SIG-M5 treated with dmso at 0.1 percent for 504 hours (cell line): Measurements from ENCODE around the gene PTPRH.
A peak's percentile ranks its signal among the peaks of the same experiment; 100 is the strongest.
"Not testable (repeated sequence)": the region's sequence is repeated elsewhere in the genome, so short reads cannot be mapped to it uniquely, and the experiment has no call there.

ENCODE experiments used
- DNase-seq: peaks from one replicate; lab custom pipeline; 2025; ENCODE audit not compliant: unreplicated experiment; lab: John Stamatoyannopoulos, UW

PTPRH gene

DNA sequence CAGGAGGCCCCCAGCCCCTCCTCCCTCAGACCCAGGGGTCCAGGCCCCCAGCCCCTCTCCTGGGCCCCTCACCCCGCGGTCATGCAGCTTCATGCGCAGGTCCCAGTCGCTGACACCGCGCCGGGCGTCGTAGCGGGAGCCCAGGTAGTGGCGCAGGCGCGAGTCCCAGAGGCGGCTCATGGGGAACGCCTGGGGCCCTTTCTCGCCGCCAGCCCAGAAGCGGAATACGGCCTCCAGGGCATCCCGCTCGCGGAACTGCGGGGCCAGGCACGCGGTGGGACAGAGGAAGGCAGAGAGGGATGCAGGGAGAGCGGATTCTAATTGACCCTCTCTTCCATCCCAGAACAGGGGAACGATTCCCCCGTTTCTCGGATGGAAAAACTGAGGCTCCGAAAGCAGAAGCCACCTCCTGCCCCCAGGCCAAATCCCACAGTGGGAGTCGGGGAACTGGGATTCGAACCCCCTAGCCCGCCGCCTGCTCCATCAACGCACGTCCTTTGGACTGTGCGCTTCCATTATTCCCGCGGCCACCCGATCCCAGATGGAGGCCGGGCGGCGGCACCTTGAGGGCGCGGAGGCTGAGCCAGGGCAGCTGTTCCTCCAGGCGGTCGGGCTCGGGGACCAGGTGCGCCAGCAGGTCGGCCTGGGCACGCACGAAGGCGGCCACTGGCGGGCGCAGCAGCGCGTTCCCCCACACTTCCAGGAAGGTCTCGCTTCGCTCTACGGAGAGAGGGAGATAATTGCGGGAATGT is 47.6 kb downstream of the PTPRH start:
- no peak for DNase-seq

DNA sequence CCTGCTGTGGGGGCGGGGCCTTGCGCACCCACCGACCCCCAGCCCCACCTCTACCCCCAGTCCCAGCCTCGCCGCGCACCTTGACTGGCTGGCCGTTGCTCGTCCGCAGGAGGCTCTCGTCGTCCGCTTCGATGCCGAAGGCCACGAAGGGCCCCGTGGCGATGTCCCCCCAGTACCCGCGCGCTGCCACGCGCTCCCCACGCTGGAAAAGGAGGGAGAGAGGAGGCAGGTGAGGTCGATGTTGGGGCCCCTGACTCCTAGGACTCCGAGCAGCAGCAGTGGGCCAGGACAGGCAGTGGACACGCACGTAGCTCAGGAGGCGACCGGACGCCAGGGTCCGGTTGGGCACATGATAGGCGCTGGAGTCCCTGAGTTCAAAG is 48.3 kb downstream of the PTPRH start:
- no peak for DNase-seq

DNA sequence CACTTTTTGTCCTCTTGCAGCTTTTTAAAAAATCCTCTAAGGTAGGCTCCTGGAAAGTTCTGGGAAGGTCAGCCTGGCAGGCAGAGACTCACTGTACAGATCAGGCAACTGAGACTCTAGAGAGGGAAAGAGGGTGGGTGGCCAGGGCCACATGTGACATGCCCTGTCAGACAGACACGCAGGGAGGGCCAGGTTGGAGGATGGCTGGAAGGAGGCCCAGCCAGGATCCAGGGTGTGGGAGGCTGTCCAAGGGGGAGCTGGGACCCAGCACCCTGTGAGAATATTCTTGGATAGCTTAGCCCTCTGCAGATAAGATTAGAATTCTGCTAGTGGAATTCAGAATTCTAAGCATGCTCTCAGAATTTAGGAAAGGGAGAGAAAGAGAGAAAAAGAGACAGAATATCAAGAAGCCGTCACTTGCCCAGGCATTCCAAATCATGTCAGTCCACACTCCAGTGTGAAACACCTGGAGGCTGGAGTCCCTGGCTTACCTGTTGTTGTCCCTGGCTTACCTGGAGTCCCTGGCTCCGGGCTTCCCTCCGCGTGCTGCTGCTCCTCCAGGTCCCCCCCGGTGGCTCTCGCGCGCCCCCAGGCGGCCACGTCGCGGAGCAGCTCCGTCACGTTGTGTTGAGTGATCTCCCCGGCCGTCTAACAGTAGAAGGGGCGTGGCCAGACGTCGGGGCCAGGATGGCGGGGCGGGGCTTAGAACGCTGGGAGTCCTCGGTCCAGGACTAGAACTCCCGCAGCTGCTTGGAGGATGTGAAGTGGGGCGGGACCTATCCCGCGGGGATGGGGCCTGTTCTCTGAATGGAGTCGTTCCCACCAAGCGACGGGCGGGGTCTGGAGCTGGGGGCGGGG is 48.9 kb downstream of the PTPRH start:
- peak; percentile 90 for DNase-seq

DNA sequence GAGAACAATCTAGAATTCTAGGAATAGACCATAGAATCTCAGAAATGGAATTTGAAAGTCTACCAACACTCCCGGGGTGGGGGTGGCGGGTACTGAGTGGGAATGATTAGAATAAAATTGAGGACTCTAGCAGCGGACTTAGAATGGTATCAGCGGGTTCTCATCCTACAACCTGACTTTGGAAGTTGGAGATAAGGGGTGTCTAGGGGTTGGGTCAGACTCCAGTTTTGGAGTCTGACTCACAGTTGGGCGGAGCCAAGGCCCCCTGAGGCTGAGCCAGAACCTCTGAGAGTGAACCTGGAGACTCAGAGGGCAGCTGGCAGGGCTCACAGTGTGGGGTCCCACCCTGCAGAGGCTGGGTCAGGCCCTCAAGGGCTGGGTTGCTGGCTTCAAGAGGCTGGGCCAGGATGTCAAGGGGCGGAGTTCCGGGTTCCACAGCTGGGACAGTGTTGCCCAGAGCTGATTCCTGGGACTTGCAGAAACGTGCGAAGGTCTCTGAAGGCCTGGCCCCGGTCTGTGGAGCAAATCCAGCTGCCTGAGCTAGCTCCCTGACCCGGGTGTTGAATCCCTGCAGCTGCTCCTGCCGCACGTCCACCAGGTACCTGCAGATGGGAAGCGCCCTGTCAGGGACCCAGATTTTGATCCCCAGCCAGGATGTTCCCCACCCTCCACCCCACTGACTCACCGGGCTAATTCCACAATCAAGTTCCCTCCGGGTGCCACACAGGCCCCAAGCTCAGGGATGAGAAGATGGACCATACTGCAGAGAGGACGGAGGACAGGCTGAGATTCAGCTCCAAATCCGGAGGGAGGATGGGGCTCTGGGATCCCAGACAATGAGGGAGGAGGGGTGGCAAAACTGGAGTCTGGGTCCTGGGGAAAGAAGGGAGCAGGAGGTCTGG is 50.2 kb downstream of the PTPRH start:
- DNase-seq = no peak

DNA sequence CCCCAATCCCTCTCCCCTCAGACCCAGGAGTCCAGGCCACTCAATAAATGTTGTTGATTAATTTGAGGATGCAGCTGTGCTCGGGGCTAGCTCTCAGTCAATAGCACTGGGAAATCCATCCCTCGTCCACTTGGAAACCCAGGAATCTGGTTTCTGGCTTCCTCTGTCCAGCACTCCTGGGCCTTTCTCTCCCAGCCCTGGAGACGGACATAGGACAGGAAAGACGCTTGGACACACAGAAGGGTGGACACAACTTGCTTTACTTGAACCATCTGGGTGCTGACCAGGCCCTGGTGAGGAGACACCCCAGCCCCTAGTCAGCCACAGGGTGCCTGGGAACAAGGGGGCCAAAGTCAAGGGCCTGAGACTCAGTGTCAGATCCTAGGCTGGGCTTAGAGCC is 50.9 kb downstream of the PTPRH start:
- DNase-seq = no peak

DNA sequence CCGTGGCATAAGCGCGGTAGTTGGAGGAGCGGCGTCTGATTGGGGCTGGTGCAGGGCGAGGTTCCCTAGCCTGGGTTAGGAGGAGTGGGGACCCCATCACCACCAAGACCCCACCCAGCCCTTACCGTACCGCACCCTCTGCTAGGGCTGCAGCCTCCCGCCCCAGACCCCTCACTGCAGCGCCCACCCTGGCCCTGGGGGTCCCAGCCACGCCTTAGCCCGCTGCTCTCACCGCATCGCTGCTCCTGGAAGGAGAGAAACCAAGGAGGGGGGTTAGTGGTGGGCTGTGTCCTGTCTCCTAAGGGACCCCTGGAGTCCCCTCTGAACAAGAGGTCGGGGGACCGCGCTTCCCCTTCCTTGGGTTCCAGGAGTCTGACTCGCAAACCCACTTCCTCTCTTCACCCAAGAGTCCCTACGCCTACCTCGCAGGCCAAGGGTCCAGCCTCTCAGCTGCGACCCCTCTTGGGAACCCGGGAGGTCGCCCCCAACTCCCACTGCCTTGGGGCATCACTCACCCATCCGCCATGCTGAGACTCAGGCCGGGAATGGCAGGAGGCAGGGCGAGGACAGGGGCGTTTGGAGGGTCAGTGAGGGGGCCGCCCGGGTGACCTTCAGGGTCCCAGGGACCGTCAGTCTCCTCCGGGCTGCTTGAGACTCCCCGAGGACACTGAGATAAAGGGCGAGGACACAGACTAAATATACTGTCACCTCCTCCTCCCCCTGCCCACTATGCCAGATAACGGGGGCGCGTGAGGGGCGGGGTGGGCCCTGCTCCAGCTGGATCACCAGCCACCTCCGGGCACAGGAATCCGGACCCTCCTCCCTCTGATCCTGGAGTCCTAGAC is 52.0 kb downstream of the PTPRH start, which contains the start of gene TNNI3:
Gene TNNI3 (minus strand): TSS at position 669 of the 845 bp plus-strand sequence. CDS start 143 bp downstream, at position 526.
- DNase-seq = no peak

DNA sequence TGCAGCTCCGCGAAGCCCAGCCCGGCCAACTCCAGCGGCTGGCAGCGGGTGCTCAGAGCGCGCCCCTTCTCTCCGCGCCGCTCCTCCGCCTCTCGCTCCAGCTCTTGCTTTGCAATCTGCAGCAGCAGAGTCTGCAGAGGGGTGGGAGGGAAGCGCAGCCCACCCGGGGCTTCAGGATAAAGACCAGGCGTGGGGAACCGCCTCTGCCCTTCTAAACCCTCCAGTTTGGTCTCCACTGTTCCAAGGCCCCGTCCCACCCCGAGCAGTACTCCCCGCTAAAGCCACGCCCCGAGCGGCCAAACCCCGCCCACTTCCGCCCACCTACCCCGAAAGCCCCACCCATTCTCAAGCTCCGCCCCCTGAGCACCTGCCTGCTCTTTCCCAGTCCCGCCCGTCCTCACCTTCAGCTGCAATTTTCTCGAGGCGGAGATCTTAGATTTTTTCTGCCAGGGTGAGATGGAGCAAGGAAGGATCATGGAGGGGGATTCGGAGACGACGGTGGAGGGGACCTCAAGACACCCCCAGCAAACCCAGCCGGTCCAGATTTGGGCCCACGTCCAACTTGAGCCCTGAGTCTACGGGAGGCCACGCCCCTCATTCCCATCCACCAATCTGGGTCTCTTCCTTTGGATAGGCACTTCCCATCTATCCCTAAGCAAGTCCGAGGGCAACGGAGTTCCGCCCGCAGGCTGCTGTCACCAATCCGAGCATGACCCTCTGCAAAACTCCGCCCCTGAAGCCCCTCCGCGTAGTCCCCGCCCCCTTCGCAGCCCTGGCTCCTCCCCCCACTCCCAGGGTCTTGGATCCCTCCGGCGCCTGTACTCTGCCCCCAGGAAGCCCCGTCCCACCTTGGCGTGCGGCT is 52.9 kb downstream of the PTPRH start:
- DNase-seq = no peak

DNA sequence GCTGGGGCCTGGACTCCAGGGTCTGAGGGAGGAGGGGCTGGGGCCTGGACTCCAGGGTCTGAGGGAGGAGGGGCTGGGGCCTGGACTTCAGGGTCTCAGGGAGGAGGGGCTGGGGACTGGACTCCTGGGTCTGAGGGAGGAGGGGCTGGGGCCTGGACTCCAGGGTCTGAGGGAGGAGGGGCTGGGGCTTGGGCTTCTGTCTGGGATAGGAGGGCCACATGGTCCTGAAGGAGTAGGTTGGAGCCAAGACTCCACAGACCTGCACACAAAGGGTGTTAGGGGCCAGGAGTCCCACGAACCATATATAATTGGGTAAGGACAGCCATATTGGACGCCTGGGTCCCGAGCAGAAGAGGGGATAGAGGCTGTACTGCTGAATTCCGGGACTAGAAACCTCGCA is 53.5 kb downstream of the PTPRH start:
- DNase-seq = not testable (repeated sequence)

DNA sequence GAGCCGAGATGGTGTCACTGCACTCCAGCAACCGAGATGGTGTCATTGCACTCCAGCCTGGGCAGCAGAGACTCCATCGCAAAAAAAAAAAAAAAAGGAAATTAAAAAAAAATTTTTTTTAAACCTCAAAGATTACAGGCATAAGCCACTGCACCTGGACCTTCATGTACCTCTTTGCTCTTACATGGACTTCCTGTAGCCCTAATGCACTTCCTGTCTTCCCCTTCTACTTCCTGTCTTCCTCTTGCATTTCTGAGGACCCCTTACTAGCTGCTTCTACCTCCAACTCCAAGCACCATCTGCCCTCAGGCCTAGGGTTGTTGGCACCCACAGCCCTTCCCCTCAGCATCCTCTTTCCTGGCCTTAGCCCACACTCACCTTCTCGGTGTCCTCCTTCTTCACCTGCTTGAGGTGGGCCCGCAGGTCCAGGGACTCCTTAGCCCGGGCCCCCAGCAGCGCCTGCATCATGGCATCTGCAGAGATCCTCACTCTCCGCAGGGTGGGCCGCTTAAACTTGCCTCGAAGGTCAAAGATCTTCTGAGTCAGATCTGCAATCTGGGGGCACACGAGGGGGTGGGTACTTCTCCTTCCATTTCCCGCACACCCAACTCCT is 55.5 kb downstream of the PTPRH start:
- no peak for DNase-seq

DNA sequence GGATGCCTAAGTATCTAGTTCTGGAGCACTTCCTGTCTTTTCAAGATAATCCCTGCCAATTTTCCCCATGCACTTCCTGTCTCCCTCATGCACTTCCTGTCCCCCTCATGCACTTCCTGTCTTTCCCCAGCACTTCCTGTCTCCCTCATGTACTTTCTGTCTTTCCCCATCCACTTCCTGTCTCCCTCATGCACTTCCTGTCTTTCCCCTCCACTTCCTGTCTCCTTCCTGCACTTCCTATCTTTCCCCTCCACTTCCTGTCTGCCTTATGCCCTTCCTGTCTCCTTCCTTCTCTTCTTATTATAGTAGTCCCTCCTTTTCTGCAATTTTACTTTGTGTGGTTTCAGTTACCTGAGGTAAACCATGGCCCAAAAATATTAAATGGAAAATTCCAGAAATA is 57.3 kb downstream of the PTPRH start:
- peak; percentile 21 for DNase-seq

DNA sequence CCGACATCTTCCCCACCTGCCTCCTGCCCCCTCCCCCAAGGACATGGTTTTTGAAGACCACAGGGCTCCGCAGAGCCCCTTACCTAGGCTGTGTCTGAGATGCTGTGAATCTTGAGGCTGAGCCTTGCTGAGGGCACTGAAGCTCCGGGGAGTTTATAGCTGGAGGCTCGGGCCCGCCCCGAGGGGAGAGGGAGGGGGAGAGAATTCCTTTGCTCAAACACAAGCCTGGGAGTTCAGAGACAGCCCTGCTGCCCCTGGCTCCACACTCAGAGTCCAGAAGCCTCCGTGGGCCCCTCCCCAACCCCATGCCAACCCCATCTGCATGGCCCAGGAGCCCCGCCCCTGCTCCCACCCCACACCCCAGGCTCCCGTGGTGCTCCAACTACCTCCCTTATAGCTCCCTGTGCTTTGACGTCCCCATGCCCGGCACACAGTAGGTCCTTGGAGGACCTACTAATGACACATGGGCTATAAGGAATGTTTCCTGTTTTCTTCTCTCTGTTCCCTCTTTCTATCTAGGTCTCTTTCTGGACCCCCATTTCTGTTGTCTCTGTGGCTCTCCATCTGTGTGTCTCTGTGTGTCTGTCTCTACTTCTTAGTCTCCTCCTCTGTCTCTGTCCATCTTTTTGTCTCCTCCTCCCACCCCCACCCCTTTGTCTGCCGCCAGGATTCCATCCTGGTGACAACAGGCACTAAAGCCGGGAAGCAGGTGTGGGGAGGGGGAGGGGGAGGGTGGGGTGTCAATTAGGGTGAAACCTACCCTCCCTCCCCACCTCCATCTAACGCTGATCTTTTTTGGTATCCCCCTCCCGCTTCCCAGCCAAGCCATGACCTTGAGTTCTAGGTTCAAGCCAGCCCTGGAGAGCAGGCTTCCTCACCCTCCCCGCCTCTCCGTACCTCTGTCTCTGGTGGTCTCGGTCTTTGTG is 60.0 kb downstream of the PTPRH start, which contains the start of gene TNNT1:
Gene TNNT1 (minus strand): TSS at position 129 of the 926 bp plus-strand sequence. CDS start 2,049 bp downstream, outside the sequence.
- no peak for DNase-seq

DNA sequence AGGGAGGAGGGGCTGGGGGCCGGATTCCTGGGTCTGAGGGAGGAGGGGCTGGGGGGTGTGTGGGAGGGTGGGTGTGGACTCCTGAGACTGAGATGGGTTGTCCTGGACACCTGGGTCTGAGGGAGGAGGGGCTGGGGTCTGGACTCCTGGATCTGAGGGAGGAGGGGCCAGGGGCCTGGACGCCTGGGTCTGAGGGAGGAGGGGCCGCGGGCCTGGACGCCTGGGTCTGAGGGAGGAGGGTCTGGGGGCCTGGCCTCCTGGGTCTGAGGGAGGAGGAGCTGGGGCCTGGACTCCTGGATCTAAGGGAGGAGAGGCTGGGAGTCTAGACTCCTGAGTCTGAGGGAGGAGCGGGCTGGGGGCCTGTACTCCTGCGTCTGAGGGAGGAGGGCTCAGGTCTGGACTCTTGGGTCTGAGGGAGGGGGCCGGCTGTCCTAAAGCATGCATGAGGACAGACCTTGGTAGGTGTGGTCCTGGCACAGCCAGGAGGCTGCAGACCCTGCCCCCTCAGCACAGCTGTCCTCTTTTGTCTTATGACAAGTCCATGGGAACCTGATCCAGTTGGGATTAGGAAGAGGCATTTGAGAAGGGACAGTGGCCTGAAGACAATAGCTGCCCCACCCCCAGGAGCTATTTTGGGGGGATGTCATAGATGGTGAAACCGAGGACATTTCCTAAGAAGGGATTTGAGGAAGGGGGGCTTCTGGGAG is 61.6 kb downstream of the PTPRH start:
- DNase-seq = no peak

DNA sequence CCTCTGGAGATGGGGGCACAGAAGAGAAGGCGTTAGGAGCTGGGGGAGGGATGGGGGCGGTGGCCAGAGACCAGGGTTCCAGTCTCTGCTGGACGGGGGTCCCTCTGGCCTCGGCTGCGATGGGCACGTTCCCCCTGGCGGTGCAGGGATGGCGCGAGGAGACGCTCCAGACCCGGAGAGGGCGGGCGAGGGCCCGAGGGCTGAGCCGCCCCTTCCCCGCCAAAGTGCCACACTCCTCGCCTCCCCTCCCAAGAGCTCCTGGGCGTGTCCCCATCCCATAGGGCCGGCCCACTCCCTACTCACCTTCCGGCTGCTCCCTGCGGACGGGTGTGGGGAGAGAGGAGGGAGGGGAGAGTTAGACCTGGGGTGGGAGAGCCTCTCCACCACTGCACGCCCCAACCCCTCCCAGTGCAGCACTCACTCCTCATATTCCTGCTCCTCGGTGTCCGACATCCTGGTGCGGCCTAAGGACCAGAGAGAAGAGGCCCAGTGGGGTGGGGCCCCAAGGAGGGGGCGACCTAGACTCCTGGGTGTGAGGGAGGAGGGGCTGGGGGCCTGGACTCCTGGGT is 62.5 kb downstream of the PTPRH start:
- peak; percentile 22 for DNase-seq

DNA sequence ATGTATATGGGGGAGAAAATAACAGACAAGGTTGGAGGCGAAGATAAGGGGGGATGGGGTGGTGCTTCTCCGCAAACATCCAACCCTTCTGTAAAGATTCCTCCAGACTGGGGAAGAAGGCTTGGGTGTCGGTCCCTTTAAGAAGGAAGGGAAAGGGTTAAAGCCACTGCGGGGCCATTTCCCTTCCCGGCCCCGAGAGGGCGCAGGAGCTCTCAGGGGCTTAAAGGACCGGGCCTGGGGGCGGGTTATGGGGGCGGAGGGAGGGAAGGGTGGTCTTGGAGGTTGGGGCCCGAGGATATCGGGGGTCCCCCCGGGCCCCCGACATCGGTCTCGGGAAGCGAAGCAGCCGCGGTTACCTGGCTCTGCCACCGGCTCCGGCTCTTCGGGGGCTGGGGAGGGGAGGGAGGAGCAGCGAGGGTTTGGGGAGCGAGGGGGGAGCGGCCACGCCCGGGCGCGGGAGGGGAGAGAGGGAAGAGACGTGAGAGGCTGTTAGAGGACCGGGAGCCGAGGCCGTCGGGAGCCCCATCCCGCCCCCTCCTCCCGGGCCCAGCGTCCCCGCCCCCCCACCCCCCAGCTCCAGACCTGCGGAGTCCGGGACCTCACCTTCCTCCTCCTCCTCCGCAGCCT is 63.1 kb downstream of the PTPRH start:
- peak; percentile 63 for DNase-seq

DNA sequence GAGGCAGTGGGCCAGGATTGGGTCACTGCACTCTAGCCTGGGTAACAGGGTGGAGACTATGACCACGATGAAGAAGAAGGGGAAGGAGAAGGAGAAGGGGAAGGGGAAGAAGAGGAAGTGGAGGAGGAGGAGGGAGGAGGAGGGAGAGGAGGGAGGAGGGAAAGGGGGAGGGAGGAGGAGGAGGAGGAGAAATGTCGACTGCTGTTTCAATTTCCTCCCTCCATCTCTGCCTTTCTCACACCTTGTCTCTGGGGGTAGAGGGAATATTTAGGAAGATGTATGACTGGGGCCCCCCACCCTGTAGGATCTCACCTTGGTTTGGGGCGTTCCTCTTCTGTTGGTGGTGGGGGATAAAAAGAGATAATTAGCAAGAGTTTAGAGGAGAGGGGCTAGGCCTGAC is 64.1 kb downstream of the PTPRH start:
- DNase-seq = peak; percentile 69

DNA sequence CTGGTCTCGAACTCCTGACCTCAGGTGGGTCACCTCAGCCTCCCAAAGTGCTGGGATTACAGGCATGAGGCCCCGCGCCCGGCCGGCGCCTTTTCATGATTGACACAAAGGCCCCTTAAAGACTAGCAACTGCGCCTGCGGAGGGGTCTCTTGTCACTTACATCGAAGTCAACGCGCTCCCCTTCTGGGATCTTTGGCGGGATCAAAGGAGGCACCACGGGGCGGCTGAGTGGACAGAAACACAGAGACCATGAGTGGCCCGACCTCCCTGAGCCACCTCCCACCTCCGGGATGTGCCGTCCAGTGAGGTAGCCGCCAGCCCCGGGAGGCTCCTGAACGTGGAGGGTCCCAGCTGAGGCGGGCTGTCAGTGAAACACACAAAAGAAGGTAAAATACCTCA is 67.6 kb downstream of the PTPRH start:
- no peak for DNase-seq
